Measurements from ENCODE around the gene PRKCB.
"Not testable (repeated sequence)": the region's sequence is repeated elsewhere in the genome, so short reads cannot be mapped to it uniquely, and the experiment has no call there.

Gene PRKCB

GRCh38 chr16:24108090-24108489 is 272.3 kb downstream of the PRKCB start:
- not testable (repeated sequence) for DNase-seq

- DNase-seq = no peak
These were observed 276.0 kb downstream of the PRKCB start for GRCh38 chr16:24111724-24112302.

- DNase-seq = no peak
These were observed 277.4 kb downstream of the PRKCB start for GRCh38 chr16:24113115-24113745.

GRCh38 chr16:24114876-24115275 is 279.1 kb downstream of the PRKCB start:
- no peak for DNase-seq

- DNase-seq = no peak
These were observed 280.4 kb downstream of the PRKCB start for GRCh38 chr16:24116046-24116776.

- no peak for DNase-seq
These were observed 281.2 kb downstream of the PRKCB start for GRCh38 chr16:24116989-24117388.

GRCh38 chr16:24117680-24118079 is 281.9 kb downstream of the PRKCB start:
- no peak for DNase-seq

- DNase-seq = no peak
These were observed 282.5 kb downstream of the PRKCB start for GRCh38 chr16:24118126-24118821.

- DNase-seq = no peak
These were observed 284.0 kb downstream of the PRKCB start for GRCh38 chr16:24119807-24120206.

GRCh38 chr16:24123275-24123674 is 287.5 kb downstream of the PRKCB start:
- DNase-seq = no peak

GRCh38 chr16:24124291-24124690 is 288.5 kb downstream of the PRKCB start:
- DNase-seq = no peak

- DNase-seq = no peak
These were observed 289.4 kb downstream of the PRKCB start for GRCh38 chr16:24125214-24125613.

- DNase-seq = no peak
These were observed 293.7 kb downstream of the PRKCB start for GRCh38 chr16:24129412-24129918.

GRCh38 chr16:24130494-24131085 is 294.8 kb downstream of the PRKCB start:
- no peak for DNase-seq

GRCh38 chr16:24131294-24131693 is 295.5 kb downstream of the PRKCB start:
- DNase-seq = no peak

GRCh38 chr16:24132048-24132796 is 296.4 kb downstream of the PRKCB start:
- DNase-seq = no peak

GRCh38 chr16:24132797-24133155 is 297.0 kb downstream of the PRKCB start:
- DNase-seq = no peak

GRCh38 chr16:24135624-24136565 is 300.1 kb downstream of the PRKCB start:
- DNase-seq = no peak

GRCh38 chr16:24138024-24138423 is 302.2 kb downstream of the PRKCB start:
- no peak for DNase-seq

GRCh38 chr16:24138575-24138974 is 302.8 kb downstream of the PRKCB start:
- no peak for DNase-seq

- DNase-seq = no peak
These were observed 303.5 kb downstream of the PRKCB start for GRCh38 chr16:24139282-24139681.
